DOHH2 (cell line): ENCODE measurements around the gene HIVEP3.

Experiments
- CTCF ChIP-seq: fragments of 200-600 bp; sonication (generic); IDR thresholded peaks from one replicate; pipeline ENCODE4 v1.5.1; 2014; ENCODE audit warnings: antibody characterized with exemption, mild to moderate bottlenecking, low read depth, low read length; ENCODE audit not compliant: poor library complexity, severe bottlenecking
- EZH2phosphoT487 ChIP-seq: fragments of 200-600 bp; sonication (generic); IDR thresholded peaks from 2 replicates; pipeline ENCODE4 v1.6.1; 2017; ENCODE audit warnings: borderline replicate concordance, mild to moderate bottlenecking, antibody characterized with exemption, low read length, moderate library complexity, mixed read lengths

GRCh38 chr1:41900603-41901444 is 17.9 kb downstream of the HIVEP3 start:
- TF ChIP-seq CTCF (no peak), EZH2phosphoT487 (no peak)
